ENCODE results near the gene RBM39. TPM values are rescaled to one million over a fixed set of nuclear protein-coding genes. Genes with fewer than 3 reads are reported as not detected.

RBM39 gene
- total and polyA plus RNA-seq, 10 of the 15 experiments (the other 5 are each of a cell fraction or from before 2014, with no cell fraction given) = 135 to 280 (median 217) TPM

GRCh38 chr20:35771689-35772562 lies 29.9 kb upstream of the RBM39 start, which contains the start of gene PHF20 (continued):
- TF ChIP-seq CBX3 (IDR thresholded peaks at IDR 0.05; ENCODE audit: borderline replicate concordance, low read depth) = no peak
- peak; percentile 63 for TF ChIP-seq IRF3 (IDR thresholded peaks at IDR 0.05)
- peak; percentile 91 for TF ChIP-seq MAX (IDR thresholded peaks at IDR 0.05; ENCODE audit: low read depth, low read length)
- 0 out of 2 replicates have a peak, but pooled peaks have one; percentile 14 for TF ChIP-seq TCF3 (IDR thresholded peaks at IDR 0.05; ENCODE audit: borderline replicate concordance, insufficient read depth, low read depth, low read length)
- TF ChIP-seq CTCF (IDR thresholded peaks at IDR 0.05 in 2 of 3, conservative IDR thresholded peaks at IDR 0.05 in 1 of 3; ENCODE audit: control insufficient read depth in 2 of 3, extremely low read depth in 1 of 3, insufficient read depth in 1 of 3, low read depth in 3 of 3, low read length in 3 of 3) = no peak
- no peak for TF ChIP-seq CHD4 (IDR thresholded peaks at IDR 0.05)
- peak; percentile 63; the same call in 1 of the 2 replicates for TF ChIP-seq NR2F1 (conservative IDR thresholded peaks at IDR 0.05)
- no peak for TF ChIP-seq RBBP5 (conservative IDR thresholded peaks at IDR 0.05)
- no peak for TF ChIP-seq HDAC2 (IDR thresholded peaks at IDR 0.05)
- no peak for TF ChIP-seq MEF2B (IDR thresholded peaks at IDR 0.05; ENCODE audit: partially characterized antibody, poor library complexity, severe bottlenecking)
- TF ChIP-seq E4F1 (IDR thresholded peaks at IDR 0.05; ENCODE audit: borderline replicate concordance, partially characterized antibody) = peak; percentile 23
- peak; percentile 63; the same call in 1 of the 2 replicates for TF ChIP-seq ZNF217 (IDR thresholded peaks at IDR 0.05)
- peak; percentile 92 for TF ChIP-seq NFYB (IDR thresholded peaks at IDR 0.05; ENCODE audit: insufficient read depth, low read depth, low read length)
- TF ChIP-seq YY1 (IDR thresholded peaks at IDR 0.05; ENCODE audit: low read depth, low read length) = 0 out of 2 replicates have a peak, but pooled peaks have one; percentile 6
- TF ChIP-seq CREB1 (IDR thresholded peaks at IDR 0.05; ENCODE audit: low read depth) = peak; percentile 96
- TF ChIP-seq KDM1A (IDR thresholded peaks at IDR 0.05; ENCODE audit: borderline replicate concordance) = no peak
- TF ChIP-seq SREBF2 (IDR thresholded peaks at IDR 0.05; ENCODE audit: low read length) = no peak
- TF ChIP-seq FOXK2 (IDR thresholded peaks at IDR 0.05) = no peak
- TF ChIP-seq TAF1 (IDR thresholded peaks at IDR 0.05; ENCODE audit: borderline replicate concordance, low read depth, low read length) = peak; percentile 71; the same call in 1 of the 2 replicates
- TF ChIP-seq SIX5 (IDR thresholded peaks at IDR 0.05; ENCODE audit: low read depth, low read length, severe bottlenecking) = no peak

Data from GM12878 (cell line).